ENCODE measurements around the gene UBE2E2. TPM values are rescaled to one million over a fixed set of nuclear protein-coding genes. Genes with fewer than 3 reads are reported as not detected.

UBE2E2 gene
- polyA plus RNA-seq, 3 donors: 49.3 to 57.2 (median 56.7) TPM

- no peak for DNase-seq
Measured at GRCh38 chr3:23479026-23479425, 275.9 kb downstream of the UBE2E2 start.

GRCh38 chr3:23479615-23480328 is 276.6 kb downstream of the UBE2E2 start:
- no peak for DNase-seq

DNA sequence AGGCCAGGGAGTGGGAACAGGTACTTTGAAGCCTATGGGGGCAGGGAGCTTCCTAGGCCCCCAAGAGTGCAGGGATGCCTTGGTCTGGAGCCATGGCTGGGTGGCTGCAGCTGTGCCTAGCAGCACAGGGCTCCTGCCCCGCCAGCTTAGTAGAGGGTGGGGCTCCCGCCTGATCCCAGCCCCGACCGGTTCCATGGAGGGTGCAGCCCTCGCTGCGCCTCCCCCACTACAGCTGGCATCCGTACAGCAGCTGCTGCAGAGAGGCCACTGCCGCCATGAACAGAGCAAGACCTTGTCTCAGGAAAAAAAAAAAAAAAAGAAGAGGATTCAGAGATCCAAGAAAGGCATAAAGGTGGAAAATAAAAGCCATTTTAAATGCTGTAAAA is 277.2 kb downstream of the UBE2E2 start:
- no peak for DNase-seq

DNA sequence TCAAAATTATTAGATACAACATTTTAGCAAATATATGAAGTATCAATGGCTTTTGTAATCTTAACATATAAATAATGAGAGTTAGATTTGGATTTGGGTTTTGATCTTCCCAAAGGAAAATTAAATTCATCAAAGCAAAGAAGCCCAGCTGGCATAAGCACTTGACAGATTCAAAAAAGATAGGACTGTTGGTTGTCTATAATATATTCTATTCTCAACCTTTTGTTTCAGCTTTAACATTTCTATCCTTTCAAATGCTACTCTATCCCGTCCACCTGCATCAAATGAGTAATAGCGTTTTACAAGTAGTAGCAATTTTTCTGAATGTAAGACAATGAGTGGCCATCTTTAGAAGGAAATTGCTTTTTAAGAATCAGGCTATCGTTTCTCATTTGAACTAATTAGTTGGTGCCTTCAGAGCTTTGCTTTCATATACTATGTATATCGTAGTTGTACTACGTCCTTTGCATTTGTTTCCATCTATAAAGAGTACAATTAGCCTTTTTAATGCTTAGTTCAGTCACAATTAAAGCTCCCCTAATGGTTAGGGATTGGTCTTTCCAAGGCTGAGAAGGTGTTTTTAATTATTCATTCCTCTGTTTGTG is 278.0 kb downstream of the UBE2E2 start:
- no peak for DNase-seq

DNA sequence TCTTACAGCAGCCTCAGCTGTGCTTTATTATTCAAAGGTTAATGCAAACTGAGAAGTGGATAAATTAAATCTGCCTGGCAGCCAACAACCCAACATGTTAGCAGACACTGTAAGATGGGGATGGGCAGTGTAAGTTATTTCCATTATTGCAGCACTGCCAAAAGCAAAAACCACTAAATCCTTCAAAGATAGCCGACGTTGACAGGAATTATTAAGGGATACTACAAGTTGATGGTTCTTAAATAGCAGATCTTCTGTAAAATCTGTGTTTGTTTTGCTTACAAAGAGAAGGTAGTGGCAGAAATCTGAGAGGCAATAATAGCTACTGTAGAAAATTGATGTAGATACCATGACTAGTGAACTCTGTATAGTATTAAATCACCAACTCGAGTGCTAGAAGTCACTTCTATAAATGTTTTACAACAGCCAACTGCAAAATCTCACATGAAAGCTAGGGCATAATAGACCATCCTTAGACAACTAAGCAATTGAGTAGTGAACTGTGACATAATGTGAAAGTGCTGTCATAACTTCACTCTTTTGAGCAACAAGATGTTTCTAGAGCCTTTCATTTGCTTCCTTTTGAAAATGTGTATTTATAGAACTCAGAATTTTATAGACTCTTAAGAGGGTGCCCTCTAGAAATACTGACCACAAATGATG is 278.6 kb downstream of the UBE2E2 start:
- peak; percentile 26 for DNase-seq

- DNase-seq: no peak
Measured at GRCh38 chr3:23484386-23484785, 281.3 kb downstream of the UBE2E2 start.

DNA sequence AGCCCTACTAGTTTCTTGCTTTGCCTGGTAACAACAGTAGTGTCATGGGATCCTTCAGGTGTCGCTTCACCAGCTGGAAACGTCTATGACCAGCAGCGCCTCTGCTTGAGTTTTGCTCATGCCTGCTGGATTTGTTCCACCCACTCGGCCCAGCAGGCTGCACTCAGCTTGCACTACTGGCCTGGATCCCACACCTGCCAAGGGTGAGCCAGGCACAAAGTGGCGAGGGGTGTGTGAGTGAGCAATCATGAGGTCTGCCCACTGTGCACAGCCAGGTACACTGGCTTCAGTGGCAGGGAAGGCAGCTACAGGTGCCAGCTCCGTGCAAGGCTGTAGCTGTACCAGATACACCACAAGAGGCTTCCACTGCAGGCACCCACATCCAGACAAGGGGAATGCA is 282.8 kb downstream of the UBE2E2 start:
- DNase-seq: no peak

GRCh38 chr3:23487015-23487414 is 283.9 kb downstream of the UBE2E2 start:
- DNase-seq: no peak

- DNase-seq: no peak
Measured at GRCh38 chr3:23488618-23489017, 285.5 kb downstream of the UBE2E2 start.

- DNase-seq: no peak
Measured at GRCh38 chr3:23489300-23490158, 286.4 kb downstream of the UBE2E2 start.

GRCh38 chr3:23490459-23490858 is 287.3 kb downstream of the UBE2E2 start:
- DNase-seq: no peak

DNA sequence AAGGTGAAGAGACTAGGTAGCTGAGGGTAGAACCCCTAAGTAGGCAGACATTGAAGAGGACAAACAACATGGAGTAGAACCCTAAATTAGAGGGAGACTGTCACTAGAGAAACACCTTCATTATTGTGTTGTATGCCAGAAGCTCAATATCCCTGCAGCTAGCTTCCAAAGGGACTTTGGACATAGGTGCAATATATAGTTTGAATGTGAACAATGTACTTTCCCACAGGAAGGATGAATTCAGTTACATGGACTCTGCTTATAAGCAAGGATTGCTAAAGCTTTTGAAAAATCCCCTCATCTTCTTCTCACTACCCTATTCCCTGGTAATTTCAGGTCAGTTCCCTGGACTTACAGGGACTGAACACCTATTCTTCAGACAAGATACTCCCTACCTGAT is 288.9 kb downstream of the UBE2E2 start:
- DNase-seq: no peak

- no peak for DNase-seq
Measured at GRCh38 chr3:23493889-23494288, 290.8 kb downstream of the UBE2E2 start.

GRCh38 chr3:23494967-23495366 is 291.8 kb downstream of the UBE2E2 start:
- DNase-seq: no peak

- DNase-seq: no peak
Measured at GRCh38 chr3:23495507-23495906, 292.4 kb downstream of the UBE2E2 start.

DNA sequence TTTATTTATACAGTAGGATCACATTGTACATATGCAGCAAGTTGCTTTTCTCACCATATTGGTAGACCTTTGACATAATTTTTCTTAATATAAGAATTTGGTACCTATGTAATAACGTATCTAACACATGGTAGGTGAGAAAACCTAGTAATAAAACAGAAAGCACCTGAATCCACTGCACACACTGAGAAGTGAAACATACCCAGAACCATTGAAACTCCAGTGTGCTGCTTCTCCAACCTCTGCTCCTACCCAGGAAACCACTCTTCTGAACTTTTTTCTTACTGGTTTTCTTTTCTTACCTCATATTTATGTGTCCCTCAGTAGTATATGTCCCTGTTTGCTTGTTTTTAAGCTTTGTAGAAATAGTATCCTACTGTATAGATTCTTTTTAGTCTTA is 293.0 kb downstream of the UBE2E2 start:
- no peak for DNase-seq

- no peak for DNase-seq
Measured at GRCh38 chr3:23497156-23497555, 294.0 kb downstream of the UBE2E2 start.

- DNase-seq: no peak
Measured at GRCh38 chr3:23501201-23501802, 298.2 kb downstream of the UBE2E2 start.

DNA sequence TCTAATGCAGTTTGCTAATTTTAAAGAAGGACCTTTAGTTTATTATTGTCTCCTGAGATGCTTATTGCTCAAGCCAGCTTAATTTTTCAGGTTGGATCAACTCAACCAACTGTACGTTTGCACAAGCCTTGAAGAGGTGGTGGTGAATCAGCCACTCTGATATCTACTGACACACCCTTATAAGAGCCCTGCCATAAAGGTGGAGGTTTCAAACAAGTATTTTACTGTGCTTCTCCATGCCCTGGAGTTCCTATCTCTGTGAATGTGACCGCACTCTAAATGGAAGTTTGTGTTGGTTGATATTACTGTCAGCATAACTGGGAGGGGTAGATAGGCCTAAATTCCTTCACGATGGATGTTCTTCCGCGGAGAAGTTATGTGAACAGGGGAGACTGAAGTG is 305.3 kb downstream of the UBE2E2 start:
- no peak for DNase-seq

GRCh38 chr3:23518441-23518840 is 315.3 kb downstream of the UBE2E2 start:
- no peak for DNase-seq

DNA sequence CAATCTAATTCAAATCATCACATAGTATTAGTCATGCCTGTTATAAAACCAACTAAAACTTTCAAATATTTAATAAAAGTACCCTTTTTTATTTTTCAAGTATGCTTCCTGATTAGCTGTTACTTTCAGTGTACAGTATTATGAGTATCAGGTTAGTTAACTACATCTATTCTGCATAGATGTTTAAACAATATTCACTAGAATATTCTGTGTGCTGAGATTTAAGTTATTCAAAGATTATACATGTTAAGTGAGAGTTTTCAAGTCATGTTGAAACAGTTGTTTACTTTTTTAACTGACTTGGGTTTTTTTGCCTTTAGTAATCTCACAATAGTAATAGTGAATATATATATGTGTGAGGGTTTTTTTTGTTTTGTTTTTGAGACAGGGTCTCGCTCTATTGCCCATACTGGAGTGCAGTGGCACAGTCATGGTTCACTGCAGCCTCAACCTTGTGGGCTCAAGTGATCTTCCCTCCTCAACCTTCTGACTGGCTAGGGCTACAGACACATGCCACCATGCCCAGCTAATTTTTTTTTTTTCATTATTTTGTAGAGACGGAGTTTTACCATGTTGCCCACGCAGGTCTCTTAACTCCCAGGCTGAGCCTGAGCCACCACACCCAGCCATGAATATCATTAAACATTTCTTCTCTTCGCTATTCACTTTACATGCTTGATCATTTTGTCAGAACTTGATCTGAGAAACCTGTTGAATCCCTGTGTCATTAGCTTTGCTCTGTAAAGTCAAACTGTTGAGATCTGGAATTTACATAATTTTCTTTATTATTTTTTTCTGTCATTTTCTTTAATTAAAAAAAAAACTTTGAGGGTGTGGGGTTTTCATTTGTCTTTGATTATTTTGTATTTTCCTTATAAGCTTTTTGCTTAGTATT is 316.4 kb downstream of the UBE2E2 start:
- DNase-seq: no peak

Data from renal pelvis (tissue), 4 donors.